Measurements from ENCODE around the gene FNDC3B.

The FNDC3B gene

DNA sequence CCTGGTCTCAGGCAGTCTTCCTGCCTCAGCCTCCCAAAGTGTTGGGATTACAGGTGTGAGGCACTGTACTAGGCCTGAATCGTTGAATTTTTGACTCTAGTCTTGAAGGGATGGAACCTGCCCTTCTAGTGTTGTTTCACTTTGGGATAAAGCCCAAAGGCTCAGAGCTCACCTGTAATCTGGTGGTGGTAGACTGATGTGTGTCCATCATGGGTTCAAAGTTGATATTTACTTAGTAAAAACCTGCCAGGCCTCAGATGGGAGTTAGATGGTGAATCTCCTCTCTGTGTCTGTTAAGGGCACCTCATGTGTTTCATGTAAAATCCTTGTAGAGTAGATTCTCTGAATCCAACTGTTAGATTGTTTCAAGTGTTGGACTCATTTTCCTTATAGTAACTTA, 41.1 kb downstream of the FNDC3B start:
- Histone ChIP-seq H3K9me3 (ENCODE audit: control insufficient read depth in 1 of 2, low read length in 2 of 2) (no peaks in the 10 kb centered on the region), H3K4me3 (ENCODE audit: low read depth in 1 of 2, low read length in 2 of 2) (no peak overlapping the region), H3K36me3 (ENCODE audit: control insufficient read depth in 1 of 2, insufficient read depth in 2 of 2, low read length in 2 of 2) (peaks cover 3 to 5% of the 10 kb centered on the region in 2 donors), H3K9ac (ENCODE audit: low read depth in 1 of 2, low read length in 2 of 2) (no peak overlapping the region), H3K4me1 (ENCODE audit: control insufficient read depth in 1 of 2, insufficient read depth in 2 of 2, low read length in 2 of 2) (peaks cover 7 to 58% of the 10 kb centered on the region in 2 donors), H3K27ac (ENCODE audit: low read depth, low read length) (no peak overlapping the region), H3K27me3 (ENCODE audit: control insufficient read depth in 1 of 2, insufficient read depth in 2 of 2, low read length in 2 of 2) (no peaks in the 10 kb centered on the region)

DNA sequence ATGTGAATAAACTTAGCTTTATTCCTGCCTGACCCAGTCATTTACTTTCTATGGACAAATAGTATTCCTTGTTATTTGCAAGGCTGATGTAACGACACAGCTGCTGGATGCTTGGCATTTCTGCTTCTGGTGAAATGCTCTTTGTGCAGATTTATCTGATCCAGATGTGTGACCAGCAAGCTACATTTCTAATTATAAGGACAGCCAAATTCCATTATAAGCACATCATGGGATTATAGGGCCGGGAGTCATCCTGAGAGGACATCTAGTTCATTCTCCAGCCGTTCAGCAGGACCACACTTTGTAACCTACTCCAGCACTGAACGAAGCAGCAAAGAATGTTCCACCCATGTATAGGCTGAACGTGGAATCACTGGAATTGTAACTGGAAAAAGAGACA, 42.9 kb downstream of the FNDC3B start:
- H3K9ac ChIP-seq (ENCODE audit: low read depth in 1 of 2, low read length in 2 of 2): no peak overlapping the region
- peaks cover 7 to 61% of the 10 kb centered on the region in 2 donors for H3K4me1 ChIP-seq (ENCODE audit: control insufficient read depth in 1 of 2, insufficient read depth in 2 of 2, low read length in 2 of 2)
- H3K9me3 ChIP-seq (ENCODE audit: control insufficient read depth in 1 of 2, low read length in 2 of 2): no peaks in the 10 kb centered on the region
- H3K27ac ChIP-seq (ENCODE audit: low read depth, low read length): peak overlapping the region; percentile 37
- no peaks in the 10 kb centered on the region for H3K27me3 ChIP-seq (ENCODE audit: control insufficient read depth in 1 of 2, insufficient read depth in 2 of 2, low read length in 2 of 2)
- peaks cover 3 to 5% of the 10 kb centered on the region in 2 donors for H3K36me3 ChIP-seq (ENCODE audit: control insufficient read depth in 1 of 2, insufficient read depth in 2 of 2, low read length in 2 of 2)
- no peak overlapping the region for H3K4me3 ChIP-seq (ENCODE audit: low read depth in 1 of 2, low read length in 2 of 2)

DNA sequence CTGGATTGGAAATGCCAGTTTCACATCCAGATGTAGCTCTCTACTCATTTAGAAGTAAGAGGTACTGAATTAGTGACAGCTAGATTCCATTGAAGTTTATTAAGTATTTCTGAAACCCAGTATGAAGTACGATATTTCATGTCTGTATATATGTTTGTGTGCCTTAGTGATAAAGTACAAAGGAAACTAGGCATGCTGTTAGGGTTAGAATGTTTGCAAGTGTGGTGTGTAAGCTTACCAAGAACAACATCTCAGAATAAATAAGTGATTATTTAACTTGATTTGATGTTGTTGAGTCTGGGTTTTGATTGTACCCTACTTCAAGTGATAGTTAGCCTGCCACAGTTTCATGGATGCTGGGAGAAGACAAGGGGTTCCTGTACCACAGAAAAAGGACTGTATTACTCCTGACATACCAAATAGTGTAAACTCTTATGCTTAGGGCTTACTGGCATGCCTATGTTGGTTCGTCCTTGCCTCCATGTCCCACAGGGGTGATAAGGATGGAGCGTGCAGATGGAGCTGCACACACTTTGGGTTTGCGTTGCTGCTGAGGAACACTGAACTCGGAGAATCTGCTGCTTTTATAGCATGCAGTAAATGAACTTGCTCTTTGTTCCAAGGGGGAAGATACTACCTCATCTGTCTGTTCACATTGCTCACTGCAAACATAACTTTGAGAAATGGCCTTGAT, 43.6 kb downstream of the FNDC3B start:
- H3K4me3 ChIP-seq (ENCODE audit: low read depth in 1 of 2, low read length in 2 of 2): no peak overlapping the region
- peaks cover 11 to 68% of the 10 kb centered on the region in 2 donors for H3K4me1 ChIP-seq (ENCODE audit: control insufficient read depth in 1 of 2, insufficient read depth in 2 of 2, low read length in 2 of 2)
- no peak overlapping the region for H3K9ac ChIP-seq (ENCODE audit: low read depth in 1 of 2, low read length in 2 of 2)
- no peak overlapping the region for H3K27ac ChIP-seq (ENCODE audit: low read depth, low read length)
- no peaks in the 10 kb centered on the region for H3K27me3 ChIP-seq (ENCODE audit: control insufficient read depth in 1 of 2, insufficient read depth in 2 of 2, low read length in 2 of 2)
- H3K9me3 ChIP-seq (ENCODE audit: control insufficient read depth in 1 of 2, low read length in 2 of 2): no peaks in the 10 kb centered on the region
- peaks cover 3 to 5% of the 10 kb centered on the region in 2 donors for H3K36me3 ChIP-seq (ENCODE audit: control insufficient read depth in 1 of 2, insufficient read depth in 2 of 2, low read length in 2 of 2)

DNA sequence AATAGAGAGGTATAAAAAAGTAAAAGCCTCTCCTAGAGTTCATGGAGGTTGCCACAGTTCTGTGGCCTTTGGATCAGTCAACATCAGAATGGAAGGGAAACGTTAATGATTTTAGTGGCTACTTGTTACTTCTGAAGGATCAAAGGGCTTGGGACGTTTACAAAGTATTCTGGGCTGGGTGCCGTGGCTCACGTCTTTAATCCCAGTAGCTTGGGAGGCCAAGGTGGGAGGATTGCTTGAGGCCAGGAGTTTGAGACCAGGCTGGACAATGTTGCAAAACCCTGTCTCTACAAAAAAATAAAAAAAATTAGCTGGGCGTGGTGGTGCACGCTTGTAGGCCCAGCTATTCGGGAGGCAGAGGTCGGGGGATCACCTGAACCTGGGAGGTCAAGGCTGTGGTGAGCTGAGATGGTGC, 44.6 kb downstream of the FNDC3B start:
- H3K4me1 ChIP-seq (ENCODE audit: control insufficient read depth in 1 of 2, insufficient read depth in 2 of 2, low read length in 2 of 2): peaks cover 10 to 64% of the 10 kb centered on the region in 2 donors
- peaks cover 3 to 5% of the 10 kb centered on the region in 2 donors for H3K36me3 ChIP-seq (ENCODE audit: control insufficient read depth in 1 of 2, insufficient read depth in 2 of 2, low read length in 2 of 2)
- H3K9ac ChIP-seq (ENCODE audit: low read depth in 1 of 2, low read length in 2 of 2): no peak overlapping the region
- no peak overlapping the region for H3K4me3 ChIP-seq (ENCODE audit: low read depth in 1 of 2, low read length in 2 of 2)
- H3K27ac ChIP-seq (ENCODE audit: low read depth, low read length): no peak overlapping the region
- no peaks in the 10 kb centered on the region for H3K27me3 ChIP-seq (ENCODE audit: control insufficient read depth in 1 of 2, insufficient read depth in 2 of 2, low read length in 2 of 2)
- H3K9me3 ChIP-seq (ENCODE audit: control insufficient read depth in 1 of 2, low read length in 2 of 2): no peaks in the 10 kb centered on the region

DNA sequence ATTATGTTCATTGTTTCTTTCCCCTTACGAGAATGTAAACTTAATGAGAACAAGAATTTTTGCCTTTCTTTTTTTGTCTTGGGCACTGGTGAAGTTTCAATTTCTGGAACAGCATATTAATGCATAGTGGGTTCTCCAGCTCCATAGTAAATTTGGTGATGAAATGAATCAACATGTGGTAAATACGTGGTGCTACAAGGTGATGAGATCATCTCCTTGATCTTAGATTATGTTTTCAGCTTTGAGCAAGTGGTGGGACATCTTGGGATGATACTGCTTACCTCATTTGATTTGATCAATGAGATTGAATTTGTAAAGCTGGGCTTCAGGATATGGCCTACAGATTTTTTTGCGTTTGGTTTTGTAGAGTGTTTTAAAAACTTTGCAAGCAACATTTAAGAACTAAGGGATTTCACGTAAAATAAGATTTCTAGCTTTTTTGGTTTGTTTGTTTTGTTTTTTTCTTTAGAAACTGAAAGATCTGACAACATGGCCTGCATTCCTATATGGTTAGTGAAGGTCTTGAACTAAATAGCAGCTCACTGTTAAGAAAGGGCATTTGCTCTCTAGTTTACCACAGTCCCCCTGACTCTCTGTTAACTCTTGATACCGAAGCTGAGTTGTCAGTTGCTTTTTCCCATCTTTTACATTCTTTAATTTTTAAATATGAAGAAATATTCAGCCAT, 45.6 kb downstream of the FNDC3B start:
- Histone ChIP-seq H3K9ac (ENCODE audit: low read depth in 1 of 2, low read length in 2 of 2) (no peak overlapping the region), H3K4me1 (ENCODE audit: control insufficient read depth in 1 of 2, insufficient read depth in 2 of 2, low read length in 2 of 2) (peaks cover 10 to 53% of the 10 kb centered on the region in 2 donors), H3K27me3 (ENCODE audit: control insufficient read depth in 1 of 2, insufficient read depth in 2 of 2, low read length in 2 of 2) (no peaks in the 10 kb centered on the region), H3K4me3 (ENCODE audit: low read depth in 1 of 2, low read length in 2 of 2) (no peak overlapping the region), H3K9me3 (ENCODE audit: control insufficient read depth in 1 of 2, low read length in 2 of 2) (no peaks in the 10 kb centered on the region), H3K36me3 (ENCODE audit: control insufficient read depth in 1 of 2, insufficient read depth in 2 of 2, low read length in 2 of 2) (peaks cover 3 to 5% of the 10 kb centered on the region in 2 donors), H3K27ac (ENCODE audit: low read depth, low read length) (no peak overlapping the region)

DNA sequence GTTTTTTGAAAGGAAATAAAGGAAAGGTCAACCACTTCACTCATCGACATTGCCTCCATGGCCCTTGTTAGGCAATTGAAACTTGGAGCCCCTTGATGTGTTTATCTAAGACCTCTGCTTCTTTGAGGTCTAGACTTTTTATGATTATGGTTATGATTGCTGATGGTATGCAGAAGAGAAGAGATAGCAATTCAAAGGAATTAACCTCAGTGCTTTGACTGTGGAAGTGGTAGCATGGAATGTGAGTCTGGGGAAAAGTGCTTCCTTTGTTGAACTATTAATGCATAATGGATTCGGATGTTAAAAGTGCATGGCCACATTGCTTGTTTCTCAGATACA, 46.1 kb downstream of the FNDC3B start:
- Histone ChIP-seq H3K27ac (ENCODE audit: low read depth, low read length) (no peak overlapping the region), H3K9me3 (ENCODE audit: control insufficient read depth in 1 of 2, low read length in 2 of 2) (no peaks in the 10 kb centered on the region), H3K4me3 (ENCODE audit: low read depth in 1 of 2, low read length in 2 of 2) (no peak overlapping the region), H3K9ac (ENCODE audit: low read depth in 1 of 2, low read length in 2 of 2) (no peak overlapping the region), H3K36me3 (ENCODE audit: control insufficient read depth in 1 of 2, insufficient read depth in 2 of 2, low read length in 2 of 2) (peaks cover 3 to 5% of the 10 kb centered on the region in 2 donors), H3K27me3 (ENCODE audit: control insufficient read depth in 1 of 2, insufficient read depth in 2 of 2, low read length in 2 of 2) (no peaks in the 10 kb centered on the region), H3K4me1 (ENCODE audit: control insufficient read depth in 1 of 2, insufficient read depth in 2 of 2, low read length in 2 of 2) (peaks cover 10 to 49% of the 10 kb centered on the region in 2 donors)

DNA sequence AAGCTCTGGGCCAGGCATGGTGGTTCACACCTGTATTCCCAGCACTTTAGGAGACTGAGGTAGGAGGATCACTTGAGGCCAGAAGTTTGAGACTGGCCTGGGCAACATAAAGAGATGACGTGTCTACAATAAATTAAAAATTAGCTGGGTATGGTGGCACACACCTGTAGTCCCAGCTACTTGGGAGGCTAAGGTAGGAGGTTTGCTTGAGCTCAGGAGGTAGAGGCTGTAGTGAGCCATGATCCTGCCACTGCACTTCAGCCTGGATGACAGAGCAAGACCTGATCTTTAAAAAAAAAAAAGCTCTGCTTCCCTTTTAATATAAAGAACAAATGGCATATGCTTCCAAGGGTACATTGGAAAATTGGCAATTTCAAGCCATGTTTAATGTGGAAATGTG, 46.7 kb downstream of the FNDC3B start:
- Histone ChIP-seq H3K9me3 (ENCODE audit: control insufficient read depth in 1 of 2, low read length in 2 of 2) (no peaks in the 10 kb centered on the region), H3K36me3 (ENCODE audit: control insufficient read depth in 1 of 2, insufficient read depth in 2 of 2, low read length in 2 of 2) (peaks cover 3 to 5% of the 10 kb centered on the region in 2 donors), H3K27ac (ENCODE audit: low read depth, low read length) (no peak overlapping the region), H3K4me3 (ENCODE audit: low read depth in 1 of 2, low read length in 2 of 2) (no peak overlapping the region), H3K27me3 (ENCODE audit: control insufficient read depth in 1 of 2, insufficient read depth in 2 of 2, low read length in 2 of 2) (no peaks in the 10 kb centered on the region), H3K9ac (ENCODE audit: low read depth in 1 of 2, low read length in 2 of 2) (no peak overlapping the region), H3K4me1 (ENCODE audit: control insufficient read depth in 1 of 2, insufficient read depth in 2 of 2, low read length in 2 of 2) (peaks cover 10 to 44% of the 10 kb centered on the region in 2 donors)

DNA sequence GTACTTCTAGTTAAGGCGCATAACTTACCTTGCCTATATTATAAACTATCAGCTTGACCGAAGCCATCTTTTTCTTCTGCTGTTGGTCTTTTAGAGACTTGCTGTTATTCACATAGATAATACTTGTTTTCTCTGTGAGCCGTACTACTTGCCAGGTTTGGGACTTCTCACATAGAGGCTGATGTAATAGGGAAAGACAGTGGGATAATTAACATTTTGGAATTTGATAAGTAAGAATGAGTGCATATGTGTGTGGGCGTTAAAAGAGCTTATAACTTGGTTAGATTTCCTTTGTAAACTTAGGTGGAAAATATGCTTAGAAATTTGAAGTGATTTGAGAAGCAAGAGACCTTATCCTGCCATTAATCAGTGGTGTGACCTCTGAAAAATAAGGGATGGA, 47.8 kb downstream of the FNDC3B start:
- Histone ChIP-seq H3K9ac (ENCODE audit: low read depth in 1 of 2, low read length in 2 of 2) (no peak overlapping the region), H3K4me1 (ENCODE audit: control insufficient read depth in 1 of 2, insufficient read depth in 2 of 2, low read length in 2 of 2) (peaks cover 14 to 33% of the 10 kb centered on the region in 2 donors), H3K36me3 (ENCODE audit: control insufficient read depth in 1 of 2, insufficient read depth in 2 of 2, low read length in 2 of 2) (peaks cover 3 to 5% of the 10 kb centered on the region in 2 donors), H3K9me3 (ENCODE audit: control insufficient read depth in 1 of 2, low read length in 2 of 2) (no peaks in the 10 kb centered on the region), H3K27me3 (ENCODE audit: control insufficient read depth in 1 of 2, insufficient read depth in 2 of 2, low read length in 2 of 2) (no peaks in the 10 kb centered on the region), H3K4me3 (ENCODE audit: low read depth in 1 of 2, low read length in 2 of 2) (no peak overlapping the region), H3K27ac (ENCODE audit: low read depth, low read length) (no peak overlapping the region)

DNA sequence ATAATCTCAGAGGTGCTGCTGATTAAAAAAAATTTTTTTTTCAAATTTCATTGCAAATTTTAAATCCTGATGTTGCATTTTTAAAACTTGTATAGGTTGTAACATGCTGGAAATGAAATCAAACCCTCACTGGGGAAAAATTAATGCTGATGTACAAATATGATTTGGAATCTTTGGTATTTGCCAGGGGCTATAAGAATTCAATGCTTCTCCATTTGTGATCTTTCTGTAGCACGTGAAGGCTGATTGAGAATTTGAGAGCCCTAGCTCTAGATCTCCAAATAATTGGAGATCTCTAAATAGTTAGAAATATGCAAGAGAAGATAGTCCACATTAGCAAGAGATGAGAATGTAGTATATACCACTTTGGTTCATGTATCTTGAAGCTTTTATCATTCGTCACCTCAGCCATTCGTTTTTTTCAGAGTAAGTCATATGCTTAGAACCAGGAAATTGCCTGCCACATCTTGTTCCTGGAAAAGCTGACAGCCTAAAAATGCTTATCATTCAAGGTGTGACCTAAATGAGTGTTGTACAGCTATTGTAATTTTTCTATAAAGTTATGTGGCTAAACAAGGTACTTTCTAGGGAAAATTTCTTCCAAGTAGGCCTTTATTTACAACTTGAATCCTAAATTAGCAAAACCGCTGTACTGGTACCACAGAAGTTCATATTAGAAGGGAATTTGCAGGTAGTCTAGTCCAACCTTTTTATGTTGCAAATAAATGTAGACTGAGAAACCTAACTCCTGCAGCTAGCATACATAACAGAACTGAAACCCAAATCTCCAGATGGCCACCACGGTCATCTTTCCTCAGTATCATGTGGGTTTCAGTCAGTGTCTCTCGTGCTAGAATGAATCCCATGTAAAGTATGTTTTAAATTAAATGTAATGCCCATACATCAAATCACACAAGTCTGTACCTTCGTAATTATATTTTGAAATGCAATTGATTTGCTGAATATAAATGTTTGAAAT, 48.5 kb downstream of the FNDC3B start:
- no peaks in the 10 kb centered on the region for H3K27me3 ChIP-seq (ENCODE audit: control insufficient read depth in 1 of 2, insufficient read depth in 2 of 2, low read length in 2 of 2)
- H3K9me3 ChIP-seq (ENCODE audit: control insufficient read depth in 1 of 2, low read length in 2 of 2): no peaks in the 10 kb centered on the region
- no peak overlapping the region for H3K4me3 ChIP-seq (ENCODE audit: low read depth in 1 of 2, low read length in 2 of 2)
- H3K9ac ChIP-seq (ENCODE audit: low read depth in 1 of 2, low read length in 2 of 2): no peak overlapping the region
- peaks cover 11 to 27% of the 10 kb centered on the region in 2 donors for H3K4me1 ChIP-seq (ENCODE audit: control insufficient read depth in 1 of 2, insufficient read depth in 2 of 2, low read length in 2 of 2)
- H3K36me3 ChIP-seq (ENCODE audit: control insufficient read depth in 1 of 2, insufficient read depth in 2 of 2, low read length in 2 of 2): peaks cover 3 to 4% of the 10 kb centered on the region in 2 donors
- H3K27ac ChIP-seq (ENCODE audit: low read depth, low read length): no peak overlapping the region

DNA sequence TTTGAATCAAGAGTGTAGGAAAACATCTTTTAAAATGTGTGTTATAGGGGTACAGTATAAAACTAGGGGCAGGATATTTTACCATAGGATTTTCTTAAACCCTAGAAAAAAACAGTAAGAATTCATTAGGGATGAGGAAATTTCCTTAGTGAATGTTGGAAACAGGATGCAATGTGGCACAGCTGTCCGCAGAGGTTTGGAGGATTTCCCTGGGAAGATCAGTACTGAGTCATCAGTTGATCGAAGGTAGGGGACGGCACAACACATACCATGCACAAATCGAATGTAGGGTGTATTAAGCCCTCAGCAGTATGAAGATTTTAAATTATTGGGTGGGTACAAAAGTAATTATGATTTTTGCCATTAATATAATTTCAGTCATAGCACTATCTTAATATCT, 49.9 kb downstream of the FNDC3B start:
- Histone ChIP-seq H3K9me3 (ENCODE audit: control insufficient read depth in 1 of 2, low read length in 2 of 2) (no peaks in the 10 kb centered on the region), H3K27me3 (ENCODE audit: control insufficient read depth in 1 of 2, insufficient read depth in 2 of 2, low read length in 2 of 2) (no peaks in the 10 kb centered on the region), H3K4me3 (ENCODE audit: low read depth in 1 of 2, low read length in 2 of 2) (no peak overlapping the region), H3K27ac (ENCODE audit: low read depth, low read length) (no peak overlapping the region), H3K36me3 (ENCODE audit: control insufficient read depth in 1 of 2, insufficient read depth in 2 of 2, low read length in 2 of 2) (no peaks in the 10 kb centered on the region), H3K9ac (ENCODE audit: low read depth in 1 of 2, low read length in 2 of 2) (no peak overlapping the region), H3K4me1 (ENCODE audit: control insufficient read depth in 1 of 2, insufficient read depth in 2 of 2, low read length in 2 of 2) (peaks cover 11 to 22% of the 10 kb centered on the region in 2 donors)

Measured in duodenal mucosa (tissue), 2 donors.